ENCODE results near the gene SLC15A1. TPM values are rescaled to one million over a fixed set of nuclear protein-coding genes. Genes with fewer than 3 reads are reported as not detected.

SLC15A1 gene
- total RNA-seq, 1 experiment from 2014 or later: 2.6 TPM

- CTCF ChIA-PET: interaction anchor here (0.7 to 1.0 kb wide), 2 partner anchors 17 to 223 kb away, joined by 3 to 4 read pairs; no protein-coding TSS in a partner anchor
- no peaks in the 10 kb centered on the region for H3K79me2 ChIP-seq (ENCODE audit: insufficient read depth, low read length)
- ATAC-seq: no peak
Observed at GRCh38 chr13:98668155-98668554, 84.3 kb downstream of the SLC15A1 start.

More at GRCh38 chr13:98668155-98668554, 84.3 kb downstream of the SLC15A1 start:
- Histone ChIP-seq H3K9me3 (ENCODE audit: control insufficient read depth in 1 of 2, insufficient read depth in 1 of 2, low read depth in 1 of 2, low read length in 2 of 2) (no peaks in the 10 kb centered on the region), H3K9me2 (ENCODE audit: insufficient read depth) (no peaks in the 10 kb centered on the region), H3K4me3 (replicated peaks in 1 of 2; ENCODE audit: low read depth in 1 of 2, low read length in 2 of 2) (no peak overlapping the region), H3K27ac (ENCODE audit: low read depth, low read length) (no peak overlapping the region), H2AFZ (ENCODE audit: low read depth, low read length, poor library complexity, severe bottlenecking) (no peak overlapping the region), H3K4me1 (ENCODE audit: control insufficient read depth in 1 of 2, insufficient read depth in 2 of 2, low read length in 2 of 2) (peaks cover 27 to 36% of the 10 kb centered on the region in 2 experiments), H3K4me2 (ENCODE audit: low read length) (no peak overlapping the region), H3K9ac (ENCODE audit: low read length) (no peak overlapping the region), H4K20me1 (ENCODE audit: insufficient read depth) (no peaks in the 10 kb centered on the region), H3K27me3 (ENCODE audit: insufficient read depth, low read length) (no peaks in the 10 kb centered on the region), H3K36me3 (ENCODE audit: control insufficient read depth in 1 of 2, insufficient read depth in 2 of 2, low read length in 2 of 2) (no peaks in the 10 kb centered on the region)
- no peak for DNase-seq (ENCODE audit: low read depth, low spot score)
- RAD21 ChIA-PET (ENCODE audit: low non-redundant PET in 1 of 2, low total read pairs in 2 of 2, uncharacterized antibody in 2 of 2, unreplicated experiment in 2 of 2): no interaction called here
- POLR2A ChIA-PET: no interaction called here
- BruUV-seq (replicated peaks): no TSS peak
- intact Hi-C loops (cut with micrococcal nuclease): no loop called here
- TF ChIP-seq ZNF274 (IDR thresholded peaks at IDR 0.05; ENCODE audit: low read depth, low read length) (no peak), EGR1 (IDR thresholded peaks at IDR 0.05; ENCODE audit: low read depth) (no peak), EZH2phosphoT487 (IDR thresholded peaks at IDR 0.05; ENCODE audit: borderline replicate concordance) (no peak), CTCF (IDR thresholded peaks at IDR 0.05 in 2 of 3, conservative IDR thresholded peaks at IDR 0.05 in 1 of 3; ENCODE audit: borderline replicate concordance in 1 of 3, insufficient read depth in 1 of 3, low read depth in 2 of 3, low read length in 2 of 3) (no peak), ZFX (IDR thresholded peaks at IDR 0.05) (no peak), SRF (IDR thresholded peaks at IDR 0.05; ENCODE audit: low read depth) (no peak), YY1 (IDR thresholded peaks at IDR 0.05; ENCODE audit: extremely low read depth, insufficient replicate concordance, low read depth, low read length) (no peak), SIN3A (IDR thresholded peaks at IDR 0.05; ENCODE audit: low read depth) (no peak), JUND (IDR thresholded peaks at IDR 0.05) (no peak), EZH2 (IDR thresholded peaks at IDR 0.05) (no peak), POLR2AphosphoS5 (IDR thresholded peaks at IDR 0.05; ENCODE audit: low read depth, low read length) (no peak), FOSL1 (IDR thresholded peaks at IDR 0.05; ENCODE audit: low read depth) (no peak), TCF7L2 (IDR thresholded peaks at IDR 0.05; ENCODE audit: borderline replicate concordance, extremely low read depth, insufficient read depth, insufficient read length) (no peak), CEBPB (IDR thresholded peaks at IDR 0.05; ENCODE audit: low read depth) (no peak), POLR2A (IDR thresholded peaks at IDR 0.05; ENCODE audit: borderline replicate concordance, extremely low read depth, insufficient read depth, insufficient read length) (no peak), SP1 (IDR thresholded peaks at IDR 0.05; ENCODE audit: low read depth) (no peak), REST (IDR thresholded peaks at IDR 0.05; ENCODE audit: low read depth) (no peak), ELF1 (IDR thresholded peaks at IDR 0.05; ENCODE audit: borderline replicate concordance, low read depth) (no peak)

All from HCT116 (cell line).